Muscle layer of colon (tissue), 2 donors: Measurements from ENCODE around the gene KIF12.
"Not testable (repeated sequence)": the region's sequence is repeated elsewhere in the genome, so short reads cannot be mapped to it uniquely, and the experiment has no call there.

Source experiments
- H3K27ac ChIP-seq: one replicate; pipeline ENCODE4 v1.7.0; 2013; ENCODE audit warnings: low read depth, mild to moderate bottlenecking, low read length, moderate library complexity
- H3K27me3 ChIP-seq, 2 donors: one replicate each; pipeline ENCODE4 v1.7.0; 2013; ENCODE audit warnings: low read length in 2 of 2, mild to moderate bottlenecking in 2 of 2; ENCODE audit not compliant: insufficient read depth in 2 of 2, control insufficient read depth in 1 of 2
- H3K36me3 ChIP-seq: one replicate; pipeline ENCODE4 v1.7.0; 2013; ENCODE audit warnings: mild to moderate bottlenecking, low read length; ENCODE audit not compliant: insufficient read depth
- H3K4me1 ChIP-seq: one replicate; pipeline ENCODE4 v1.7.0; 2013; ENCODE audit warnings: mild to moderate bottlenecking, low read length; ENCODE audit not compliant: insufficient read depth
- H3K4me3 ChIP-seq, 2 donors: one replicate each; pipeline ENCODE4 v1.7.0; 2013; ENCODE audit warnings: low read length in 2 of 2, low read depth in 1 of 2, mild to moderate bottlenecking in 1 of 2, moderate library complexity in 1 of 2
- H3K9ac ChIP-seq: one replicate; pipeline ENCODE4 v1.7.0; 2013; ENCODE audit warnings: low read length
- H3K9me3 ChIP-seq: one replicate; pipeline ENCODE4 v1.7.0; 2013; ENCODE audit warnings: mild to moderate bottlenecking, low read length
- donor health status: abdominal sarcoma.
- donor health status: Adenocarcinoma of cecum.

Gene KIF12

DNA sequence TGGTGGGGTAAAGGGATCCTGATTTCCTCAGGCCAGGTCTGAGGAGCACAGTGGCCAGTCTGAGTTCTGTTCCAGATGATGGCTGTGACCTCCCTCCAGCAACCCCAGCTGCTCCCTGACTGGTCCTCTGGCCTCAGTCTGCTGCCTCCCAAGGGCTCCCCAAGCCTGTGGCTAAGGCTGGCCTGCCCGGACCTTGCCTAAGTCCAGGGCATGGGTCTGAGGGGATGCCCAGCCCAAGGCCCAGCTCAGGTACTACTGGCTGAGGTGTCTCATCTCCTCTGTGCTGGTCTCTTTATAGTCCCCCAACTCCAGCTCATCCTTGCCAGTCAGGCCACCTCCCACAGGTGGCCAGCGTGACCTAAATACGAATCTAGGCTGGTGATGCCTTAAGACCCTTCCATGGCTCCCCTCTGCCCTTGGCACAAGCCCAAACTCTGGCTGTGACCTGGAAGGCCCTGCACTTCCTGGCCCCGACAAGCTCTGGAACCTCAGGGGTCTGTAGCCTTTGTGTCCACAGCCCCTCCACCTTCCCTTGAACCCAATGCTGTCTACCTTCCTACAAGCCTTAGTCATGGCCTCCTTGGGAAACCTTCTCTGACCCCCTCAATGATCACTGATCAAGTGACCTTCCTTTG, 9.8 kb downstream of the KIF12 start:
- H3K36me3 ChIP-seq = no peaks in the 10 kb centered on the region
- H3K27ac ChIP-seq = no peak overlapping the region
- H3K9ac ChIP-seq = no peak overlapping the region
- H3K27me3 ChIP-seq = no peaks in the 10 kb centered on the region
- H3K9me3 ChIP-seq = no peaks in the 10 kb centered on the region
- H3K4me1 ChIP-seq = no peaks in the 10 kb centered on the region
- H3K4me3 ChIP-seq = no peak overlapping the region

GRCh38 chr9:114088571-114089170, 10.4 kb downstream of the KIF12 start:
- Histone ChIP-seq H3K27ac (no peak overlapping the region), H3K4me1 (no peaks in the 10 kb centered on the region), H3K4me3 (no peak overlapping the region), H3K27me3 (no peaks in the 10 kb centered on the region), H3K36me3 (no peaks in the 10 kb centered on the region), H3K9me3 (no peaks in the 10 kb centered on the region), H3K9ac (no peak overlapping the region)

DNA sequence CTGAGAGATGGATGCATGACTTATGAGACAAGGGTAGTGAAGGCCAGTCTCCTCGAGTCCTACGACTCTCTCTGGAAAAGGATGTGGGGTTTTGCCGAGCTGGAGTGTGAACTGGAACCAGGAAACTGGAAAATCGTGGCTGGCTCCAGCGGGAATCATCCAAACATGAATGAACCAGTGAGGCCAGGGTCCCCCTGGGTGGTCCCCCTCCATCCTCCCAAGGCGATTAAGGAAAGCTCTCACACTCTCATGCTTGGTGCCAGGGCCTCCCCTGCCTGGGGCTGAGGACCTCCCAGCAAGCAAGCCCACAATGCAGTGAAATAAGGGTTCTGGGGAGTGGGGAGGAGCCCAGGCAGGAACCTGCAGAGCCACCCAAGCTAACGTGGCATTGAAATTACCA, 11.4 kb downstream of the KIF12 start:
- no peaks in the 10 kb centered on the region for H3K36me3 ChIP-seq
- no peaks in the 10 kb centered on the region for H3K27me3 ChIP-seq
- no peak overlapping the region for H3K9ac ChIP-seq
- no peaks in the 10 kb centered on the region for H3K9me3 ChIP-seq
- H3K4me3 ChIP-seq = no peak overlapping the region
- peaks cover 2% of the 10 kb centered on the region for H3K4me1 ChIP-seq
- no peak overlapping the region for H3K27ac ChIP-seq

DNA sequence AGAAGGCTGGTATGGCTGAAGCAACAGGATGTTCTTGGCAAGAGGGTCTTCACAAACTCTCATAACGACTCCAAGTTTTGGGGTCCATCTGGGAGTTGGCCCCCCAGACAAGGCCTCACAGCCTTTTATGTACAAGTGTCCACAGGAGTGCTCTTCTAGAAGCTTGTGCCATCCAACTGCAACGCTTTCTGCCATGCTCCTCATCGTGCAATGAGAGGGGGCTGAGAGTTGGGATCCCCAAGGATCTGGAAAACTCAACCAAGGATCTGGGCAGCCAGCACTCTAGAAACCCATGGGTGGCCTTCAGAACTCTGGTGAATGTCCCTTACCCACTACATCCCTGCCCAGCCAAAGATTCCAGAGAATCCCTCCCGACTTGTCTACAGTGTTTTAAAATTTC, 12.5 kb downstream of the KIF12 start:
- Histone ChIP-seq H3K9ac (no peak overlapping the region), H3K4me1 (peaks cover 5% of the 10 kb centered on the region), H3K36me3 (no peaks in the 10 kb centered on the region), H3K4me3 (no peak overlapping the region), H3K9me3 (no peaks in the 10 kb centered on the region), H3K27me3 (no peaks in the 10 kb centered on the region), H3K27ac (no peak overlapping the region)

- no peak overlapping the region for H3K9ac ChIP-seq
- H3K27me3 ChIP-seq = no peaks in the 10 kb centered on the region
- no peaks in the 10 kb centered on the region for H3K36me3 ChIP-seq
- no peak overlapping the region for H3K27ac ChIP-seq
- H3K4me3 ChIP-seq = no peak overlapping the region
- H3K9me3 ChIP-seq = no peaks in the 10 kb centered on the region
- peaks cover 5% of the 10 kb centered on the region for H3K4me1 ChIP-seq
These were observed 13.1 kb downstream of the KIF12 start for GRCh38 chr9:114086009-114086408.

GRCh38 chr9:114085387-114085789, 13.7 kb downstream of the KIF12 start:
- no peaks in the 10 kb centered on the region for H3K27me3 ChIP-seq
- no peaks in the 10 kb centered on the region for H3K36me3 ChIP-seq
- H3K4me1 ChIP-seq = peaks cover 5% of the 10 kb centered on the region
- H3K9me3 ChIP-seq = no peaks in the 10 kb centered on the region
- no peak overlapping the region for H3K9ac ChIP-seq
- no peak overlapping the region for H3K4me3 ChIP-seq
- no peak overlapping the region for H3K27ac ChIP-seq

GRCh38 chr9:114084282-114085073, 14.6 kb downstream of the KIF12 start:
- no peak overlapping the region for H3K27ac ChIP-seq
- H3K9ac ChIP-seq = no peak overlapping the region
- H3K9me3 ChIP-seq = no peaks in the 10 kb centered on the region
- no peaks in the 10 kb centered on the region for H3K27me3 ChIP-seq
- no peak overlapping the region for H3K4me3 ChIP-seq
- peaks cover 5% of the 10 kb centered on the region for H3K4me1 ChIP-seq
- no peaks in the 10 kb centered on the region for H3K36me3 ChIP-seq

DNA sequence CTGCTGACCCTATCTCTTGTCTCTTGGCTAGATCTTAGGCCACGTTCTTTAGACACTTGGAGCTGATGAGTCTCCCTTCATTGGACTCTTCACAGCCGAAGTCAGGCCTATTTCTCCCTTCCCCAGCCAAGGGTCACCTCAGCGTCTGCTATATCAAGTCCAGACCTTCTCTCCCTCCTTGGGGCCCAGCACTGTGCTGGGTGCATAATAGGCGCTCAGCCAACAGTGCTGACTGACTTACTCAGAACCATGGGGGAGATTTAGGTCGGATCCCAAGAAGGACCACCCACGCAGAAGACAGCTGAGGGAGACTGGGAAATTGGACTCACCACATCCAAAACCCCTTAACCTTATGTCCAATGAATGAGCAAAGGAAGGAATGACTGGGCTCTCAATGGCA, 15.4 kb downstream of the KIF12 start:
- H3K4me1 ChIP-seq = peaks cover 5% of the 10 kb centered on the region
- H3K27ac ChIP-seq = no peak overlapping the region
- H3K27me3 ChIP-seq = no peaks in the 10 kb centered on the region
- H3K36me3 ChIP-seq = no peaks in the 10 kb centered on the region
- no peak overlapping the region for H3K9ac ChIP-seq
- no peaks in the 10 kb centered on the region for H3K9me3 ChIP-seq
- H3K4me3 ChIP-seq = no peak overlapping the region

GRCh38 chr9:114082763-114083412, 16.2 kb downstream of the KIF12 start:
- H3K27me3 ChIP-seq, H3K9me3 ChIP-seq, H3K27ac ChIP-seq, H3K4me3 ChIP-seq, H3K4me1 ChIP-seq, H3K36me3 ChIP-seq, H3K9ac ChIP-seq: not testable (repeated sequence)

GRCh38 chr9:114082017-114082762, 16.9 kb downstream of the KIF12 start:
- no peak overlapping the region for H3K4me3 ChIP-seq
- H3K27me3 ChIP-seq = no peaks in the 10 kb centered on the region
- no peaks in the 10 kb centered on the region for H3K36me3 ChIP-seq
- H3K27ac ChIP-seq = no peak overlapping the region
- no peak overlapping the region for H3K9ac ChIP-seq
- H3K4me1 ChIP-seq = peaks cover 5% of the 10 kb centered on the region
- H3K9me3 ChIP-seq = no peaks in the 10 kb centered on the region

DNA sequence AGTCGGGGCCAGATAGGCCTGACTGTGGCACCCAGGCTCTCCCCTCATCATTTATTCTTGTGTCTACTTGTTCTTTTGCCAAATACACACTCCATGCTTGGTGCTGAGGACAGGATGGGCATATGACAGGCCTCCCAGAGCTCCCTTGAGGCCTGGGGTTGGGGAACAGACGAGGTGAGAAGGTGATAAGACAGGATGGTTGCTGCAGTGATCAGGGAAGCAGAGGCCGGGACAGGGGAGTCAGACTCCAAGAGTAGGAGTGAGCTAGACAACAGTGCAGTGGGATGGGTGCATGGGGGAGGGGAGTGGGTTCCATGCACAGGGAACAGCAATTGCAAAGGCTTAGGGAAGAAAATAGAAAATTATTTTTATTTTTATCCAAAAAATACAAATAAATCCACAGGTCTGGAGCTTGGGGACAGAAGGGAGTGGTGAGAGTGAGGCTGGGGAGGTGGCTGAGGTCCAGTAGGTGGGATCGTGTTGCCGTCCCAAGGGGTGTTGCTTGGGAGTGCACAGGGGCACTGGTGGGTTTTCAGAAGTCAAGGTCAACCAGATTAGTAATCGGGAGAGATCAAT, 17.6 kb downstream of the KIF12 start:
- H3K9ac ChIP-seq = no peak overlapping the region
- H3K9me3 ChIP-seq = no peaks in the 10 kb centered on the region
- peaks cover 5% of the 10 kb centered on the region for H3K4me1 ChIP-seq
- no peaks in the 10 kb centered on the region for H3K36me3 ChIP-seq
- no peak overlapping the region for H3K27ac ChIP-seq
- no peaks in the 10 kb centered on the region for H3K27me3 ChIP-seq
- H3K4me3 ChIP-seq = no peak overlapping the region
